Natural killer cell (primary cell): ENCODE measurements around the gene DHX16. TPM values are rescaled to one million over a fixed set of nuclear protein-coding genes. Genes with fewer than 3 reads are reported as not detected.

ENCODE experiments used
- ATAC-seq, 3 donors: fragments of 150-1000 bp in 2 of 3; fragments of 200-7000 bp in 1 of 3; cut with Tn5 transposase; 1 replicate in 1 of 3; 2 replicates in 2 of 3; pipeline ENCODE4 v1.10.0; 2021; ENCODE audit warnings: mild to moderate bottlenecking in 2 of 3, moderate library complexity in 2 of 3
- DNase-seq, 2 donors: peaks; one replicate each; pipeline versions ENCODE4 v3.0.0 to v3.0.0-alpha.2; 2013 to 2021; ENCODE audit warnings: mixed read lengths in 1 of 2
- H3K27ac ChIP-seq: one replicate; pipeline ENCODE4 v1.5.1; 2013; ENCODE audit warnings: mild to moderate bottlenecking, low read length
- H3K27me3 ChIP-seq: one replicate; pipeline ENCODE4 v1.6.1; 2013; ENCODE audit warnings: low read length; ENCODE audit not compliant: control insufficient read depth, insufficient read depth
- H3K36me3 ChIP-seq: one replicate; pipeline ENCODE4 v1.6.1; 2013; ENCODE audit warnings: low read length; ENCODE audit not compliant: control insufficient read depth, insufficient read depth
- H3K4me1 ChIP-seq: one replicate; pipeline ENCODE4 v1.6.1; 2013; ENCODE audit warnings: low read length; ENCODE audit not compliant: control insufficient read depth, insufficient read depth
- H3K4me3 ChIP-seq: one replicate; pipeline ENCODE4 v1.5.1; 2013; ENCODE audit warnings: low read length
- H3K9me3 ChIP-seq: one replicate; pipeline ENCODE4 v1.6.1; 2013; ENCODE audit warnings: low read length; ENCODE audit not compliant: control insufficient read depth, insufficient read depth
- H3K27ac Mint-ChIP-seq, 2 donors: one replicate each; pipeline ENCODE4 v1.8.0; 2022; ENCODE audit warnings: mild to moderate bottlenecking in 2 of 2, mixed read lengths in 2 of 2, moderate library complexity in 1 of 2
- H3K27me3 Mint-ChIP-seq, 2 donors: one replicate each; pipeline ENCODE4 v1.8.0; 2022; ENCODE audit warnings: low read depth in 2 of 2, mixed read lengths in 2 of 2
- H3K36me3 Mint-ChIP-seq: one replicate; pipeline ENCODE4 v1.8.0; 2022; ENCODE audit warnings: mixed read lengths
- H3K4me1 Mint-ChIP-seq, 2 donors: one replicate each; pipeline ENCODE4 v1.8.0; 2022; ENCODE audit warnings: mixed read lengths in 2 of 2
- H3K4me3 Mint-ChIP-seq: one replicate; pipeline ENCODE4 v1.8.0; 2022; ENCODE audit warnings: mild to moderate bottlenecking, moderate library complexity, mixed read lengths
- H3K9me3 Mint-ChIP-seq, 2 donors: one replicate each; pipeline ENCODE4 v1.8.0; 2022; ENCODE audit warnings: mixed read lengths in 2 of 2
- CTCF ChIP-seq: fragments of 200-600 bp; IDR thresholded peaks from one replicate; pipeline ENCODE4 v1.8.0; 2022; ENCODE audit warnings: antibody characterized with exemption
- WGBS: methylation state at CpG from one replicate; pipeline ENCODE4 v1.1.7; 2013; ENCODE audit warnings: missing lambda C conversion rate; ENCODE audit not compliant: insufficient coverage; 5-methylcytosine and 5-hydroxymethylcytosine counted together
- intact Hi-C: fragments of 100-400 bp; cut with micrococcal nuclease; formaldehyde crosslinking; loops from one replicate; pipeline ENCODE4 v1.14.2; 2022
- total RNA-seq, 4 donors: library from RNA; stranded (reverse); fragments of 120-200 nt in 1 of 4; gene quantifications; one replicate each; pipeline versions ENCODE4 v1.2.3 to v1.2.4, GENCODE V29; 2013 to 2022

DHX16 gene
- total RNA-seq, 3 donors from 2014 or later (not counting 1 experiment from before 2014, with no cell fraction given), result 27.3 to 35.7 (median 27.7) TPM

DNA sequence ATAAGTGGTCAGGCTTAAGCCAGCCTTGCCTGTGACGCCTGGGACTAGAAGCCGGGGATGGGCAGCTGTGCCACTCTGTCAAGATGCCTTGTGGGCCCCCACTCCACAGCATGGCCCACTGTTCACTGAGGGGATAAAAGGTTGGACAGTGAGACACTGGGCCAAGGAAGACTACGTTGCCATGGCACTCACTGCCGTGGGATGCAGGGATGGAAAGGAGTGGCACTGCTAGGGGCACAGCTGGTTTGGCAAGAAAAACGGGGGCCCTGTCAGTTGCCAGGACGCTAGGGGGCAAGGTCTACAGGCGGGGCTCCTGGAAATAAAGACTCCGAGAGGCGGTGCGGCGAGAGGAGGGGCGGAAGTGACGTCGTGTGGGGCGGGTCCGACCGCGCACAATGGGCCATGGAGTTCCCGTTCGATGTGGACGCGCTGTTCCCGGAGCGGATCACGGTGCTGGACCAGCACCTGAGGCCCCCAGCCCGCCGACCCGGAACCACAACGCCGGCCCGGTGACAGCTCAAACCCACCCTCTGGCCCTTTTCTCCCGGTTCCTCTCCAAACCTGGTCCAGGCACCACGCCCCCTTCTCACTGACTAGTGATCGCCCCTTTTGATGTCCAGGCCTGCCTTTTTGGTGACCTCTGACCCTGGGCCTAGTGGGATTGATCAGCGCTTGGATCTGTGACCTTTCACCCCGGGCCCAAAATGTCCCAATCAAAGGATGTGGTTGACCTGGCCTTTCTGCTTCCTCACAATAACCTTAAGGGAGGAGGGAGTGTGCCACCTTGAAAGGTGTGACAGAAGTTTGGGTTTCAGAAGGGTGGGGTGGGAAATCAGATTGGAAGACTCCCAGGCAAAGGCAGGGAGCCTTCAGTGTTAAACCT is 46.1 kb downstream of the DHX16 start, which contains the start of gene ATAT1:
Gene ATAT1 (plus strand): TSS at position 391 of the 883 bp plus-strand sequence.
- Mint-ChIP-seq H3K27me3 (no peaks in the 10 kb centered on the region), H3K4me3 (peak within 1 kb of the TSS; percentile 90), H3K27ac (peak within 1 kb of the TSS; percentile 94 to 96), H3K4me1 (peaks cover 23 to 27% of the 10 kb centered on the region in 2 donors), H3K9me3 (no peaks in the 10 kb centered on the region), H3K36me3 (no peaks in the 10 kb centered on the region)
- peak; percentile 55 for TF ChIP-seq CTCF
- H3K36me3 ChIP-seq, result peaks cover 37% of the 10 kb centered on the region
- DNase-seq (peak; percentile 87 to 95), ATAC-seq (peak; percentile 98 to 99 (median 99))
- H3K27me3 ChIP-seq, result no peaks in the 10 kb centered on the region
- peaks cover 15% of the 10 kb centered on the region for H3K4me1 ChIP-seq
- H3K4me3 ChIP-seq, result peak within 1 kb of the TSS; percentile 63
- H3K27ac ChIP-seq, result peak within 1 kb of the TSS; percentile 87
- 5% methylated on average over 36 of the region's 36 CpGs for WGBS
- H3K9me3 ChIP-seq, result no peaks in the 10 kb centered on the region
- intact Hi-C loops, result loop anchor here (1.0 to 2.0 kb wide), 2 partner anchors 9 to 46 kb away; partner anchors contain the start of genes DHX16, MRPS18B and PPP1R10

DNA sequence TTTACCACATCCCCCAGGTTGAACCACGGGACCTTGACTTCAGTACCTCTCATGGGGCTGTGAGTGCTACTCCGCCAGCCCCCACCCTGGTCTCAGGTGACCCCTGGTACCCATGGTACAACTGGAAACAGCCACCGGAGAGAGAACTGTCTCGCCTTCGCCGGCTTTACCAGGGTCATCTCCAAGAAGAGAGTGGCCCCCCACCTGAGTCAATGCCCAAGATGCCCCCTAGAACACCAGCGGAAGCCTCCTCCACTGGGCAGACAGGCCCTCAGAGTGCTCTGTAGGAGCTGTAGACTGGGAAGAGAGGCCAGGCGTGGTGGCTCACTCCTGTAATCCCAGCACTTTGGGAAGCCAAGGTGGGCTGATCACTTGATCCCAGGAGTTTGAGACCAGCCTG is 47.3 kb downstream of the DHX16 start:
- Mint-ChIP-seq H3K4me1 (peaks cover 23 to 27% of the 10 kb centered on the region in 2 donors), H3K27ac (peak overlapping the region; percentile 94 to 96), H3K9me3 (no peaks in the 10 kb centered on the region), H3K36me3 (no peaks in the 10 kb centered on the region), H3K27me3 (no peaks in the 10 kb centered on the region), H3K4me3 (peak overlapping the region; percentile 90)
- H3K36me3 ChIP-seq, result peaks cover 44% of the 10 kb centered on the region
- ATAC-seq, result no peak
- H3K9me3 ChIP-seq, result no peaks in the 10 kb centered on the region
- H3K4me3 ChIP-seq, result no peak overlapping the region
- H3K27ac ChIP-seq, result no peak overlapping the region
- H3K4me1 ChIP-seq, result peaks cover 15% of the 10 kb centered on the region
- TF ChIP-seq CTCF, result no peak
- no peaks in the 10 kb centered on the region for H3K27me3 ChIP-seq
- 98% methylated on average over 8 of the region's 8 CpGs for WGBS
- no peak for DNase-seq
- intact Hi-C loops, result no loop called here

DNA sequence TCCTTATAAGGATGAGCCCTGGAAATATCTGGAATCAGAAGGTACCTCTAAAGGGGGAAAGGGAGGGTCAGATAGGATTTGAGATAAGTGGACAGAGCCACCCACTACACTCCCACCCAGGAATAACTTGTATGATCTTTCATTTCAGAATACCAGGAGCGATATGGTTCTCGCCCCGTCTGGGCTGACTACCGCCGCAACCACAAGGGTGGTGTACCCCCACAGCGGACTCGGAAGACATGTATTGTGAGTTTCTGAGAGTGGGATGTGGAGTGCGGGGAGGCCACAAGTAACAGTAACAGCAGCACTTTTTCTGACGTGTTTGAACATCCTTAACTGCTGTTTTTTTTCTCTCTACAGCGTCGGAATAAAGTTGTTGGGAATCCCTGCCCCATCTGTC is 53.2 kb downstream of the DHX16 start:
- peak in 1 of 2 donors; percentile 1 for DNase-seq
- Histone ChIP-seq H3K27ac (no peak overlapping the region), H3K27me3 (no peaks in the 10 kb centered on the region), H3K4me3 (no peak overlapping the region), H3K36me3 (peaks cover 52% of the 10 kb centered on the region), H3K4me1 (peaks cover 13% of the 10 kb centered on the region), H3K9me3 (no peaks in the 10 kb centered on the region)
- H3K27me3 Mint-ChIP-seq, result peaks cover 0 to 5% of the 10 kb centered on the region in 2 donors
- 97% methylated on average over 11 of the region's 11 CpGs for WGBS
- peaks cover 26% of the 10 kb centered on the region for H3K36me3 Mint-ChIP-seq
- peak overlapping the region; percentile 96 to 100 for H3K27ac Mint-ChIP-seq
- H3K4me3 Mint-ChIP-seq, result peak overlapping the region; percentile 100
- H3K9me3 Mint-ChIP-seq, result no peaks in the 10 kb centered on the region
- no peak for TF ChIP-seq CTCF
- H3K4me1 Mint-ChIP-seq, result peaks cover 36 to 45% of the 10 kb centered on the region in 2 donors
- no peak for ATAC-seq
- intact Hi-C loops, result loop anchor here (5.0 to 10.0 kb wide), 4 partner anchors 77 to 735 kb away; partner anchors contain the start of genes FLOT1, HLA-B and IER3
